K562 (cell line): Measurements from ENCODE around the gene SH3BGRL3. TPM values are rescaled to one million over a fixed set of nuclear protein-coding genes. Genes with fewer than 3 reads are reported as not detected.

Experiments used
- ATAC-seq: fragments of 200-7000 bp; cut with Tn5 transposase; 3 replicates; pipeline ENCODE4 v1.9.1; 2020; ENCODE audit warnings: moderate library complexity
- BruUV-seq: library from RNA; stranded (reverse); fragments of 400-500 nt; replicated peaks from 2 replicates; lab custom pipeline; 2021; lab: Mats Ljungman, UMichigan
- CTCF ChIA-PET: fragments of 300-600 bp; formaldehyde crosslinking; extraction: SDS; loops from one replicate; lab custom pipeline; 2021; ENCODE audit warnings: low intra/inter-chr PET ratio; lab: Yijun Ruan, JAX
- POLR2A ChIA-PET: fragments of 300-600, 350-650 bp; sonication (Branson Sonifier 250); formaldehyde crosslinking; extraction: SDS; loops from one replicate; lab custom pipeline; 2021; ENCODE audit warnings: antibody characterized with exemption, inconsistent platforms; lab: Yijun Ruan, JAX
- DNase-seq, 4 experiments: peaks; one replicate each; pipeline versions ENCODE4 v3.0.0 to v3.0.0-alpha.2; 2011 to 2018; ENCODE audit warnings: low spot score in 3 of 4, mixed read lengths in 3 of 4; ENCODE audit errors: extremely low read depth in 1 of 4
- FAIRE-seq: peaks from 2 replicates; lab custom pipeline; 2011; peaks lifted over from hg19 to GRCh38; lab: Jason Lieb, UNC
- H2AFZ ChIP-seq: 2 replicates; pipeline ENCODE4 v1.6.0; 2011; ENCODE audit warnings: low read depth, low read length, control low read depth, inconsistent platforms
- H3K27ac ChIP-seq: fragments of 200-600 bp; 3 replicates; pipeline ENCODE4 v1.8.0; 2011; ENCODE audit warnings: low read depth, mild to moderate bottlenecking, control low read depth, inconsistent platforms, low read length, moderate library complexity, mixed read lengths; ENCODE audit errors: extremely low read depth
- H3K27me3 ChIP-seq, 2 experiments: fragments of 300-600 bp in 1 of 2; 2 replicates in 1 of 2; 3 replicates in 1 of 2; pipeline versions ENCODE4 v1.6.0 to v1.8.0; 2011; ENCODE audit warnings: inconsistent platforms in 2 of 2, low read length in 2 of 2, mild to moderate bottlenecking in 1 of 2, mixed read lengths in 1 of 2, moderate library complexity in 1 of 2; ENCODE audit not compliant: control insufficient read depth in 2 of 2, insufficient read depth in 2 of 2
- H3K36me3 ChIP-seq: fragments of 300-600 bp; 3 replicates; pipeline ENCODE4 v1.8.0; 2011; ENCODE audit warnings: mild to moderate bottlenecking, low read length, inconsistent platforms; ENCODE audit not compliant: control insufficient read depth, insufficient read depth
- H3K4me1 ChIP-seq, 2 experiments: fragments of 200-600 bp in 1 of 2; replicated peaks in 1 of 2; 2 replicates in 1 of 2; 3 replicates in 1 of 2; pipeline versions ENCODE4 v1.5.1 to v1.8.0; 2011; ENCODE audit warnings: inconsistent platforms in 2 of 2, low read length in 2 of 2, mild to moderate bottlenecking in 1 of 2, mixed read lengths in 1 of 2, moderate library complexity in 1 of 2; ENCODE audit not compliant: control insufficient read depth in 2 of 2, insufficient read depth in 2 of 2
- H3K4me2 ChIP-seq: 2 replicates; pipeline ENCODE4 v1.6.1; 2011; ENCODE audit warnings: low read length, control low read depth, inconsistent platforms, mixed read lengths; ENCODE audit not compliant: insufficient read depth
- H3K4me3 ChIP-seq: fragments of 200-600 bp; sonication (generic), shearing (Covaris generic); 2 replicates; pipeline ENCODE4 v1.5.1; 2016; ENCODE audit warnings: control low read depth, inconsistent platforms
- H3K79me2 ChIP-seq: fragments of 200-600 bp; 3 replicates; pipeline ENCODE4 v1.8.0; 2011; ENCODE audit warnings: low read length, inconsistent platforms; ENCODE audit not compliant: control insufficient read depth, insufficient read depth
- H3K9ac ChIP-seq, 2 experiments: 2 replicates each; pipeline versions ENCODE4 v1.6.0 to v1.6.1; 2011; ENCODE audit warnings: low read depth in 2 of 2, low read length in 2 of 2, control low read depth in 1 of 2, inconsistent platforms in 1 of 2, mild to moderate bottlenecking in 1 of 2, mixed read lengths in 1 of 2; ENCODE audit not compliant: insufficient read depth in 1 of 2
- H3K9me1 ChIP-seq: one replicate; pipeline ENCODE4 v1.6.0; 2011; ENCODE audit warnings: inconsistent platforms, mild to moderate bottlenecking, low read length, moderate library complexity; ENCODE audit not compliant: control insufficient read depth, insufficient read depth
- H3K9me3 ChIP-seq: replicated peaks from 2 replicates; pipeline ENCODE4 v1.5.1; 2011; ENCODE audit warnings: low read depth, low read length, inconsistent platforms; ENCODE audit not compliant: control insufficient read depth, insufficient read depth
- H4K20me1 ChIP-seq: replicated peaks from 2 replicates; pipeline ENCODE4 v1.6.1; 2011; ENCODE audit warnings: low read length, inconsistent platforms, mixed read lengths; ENCODE audit not compliant: control insufficient read depth, insufficient read depth
- ARNT ChIP-seq, 2 experiments: fragments of 450-650 bp; IDR thresholded peaks; 2 replicates each; pipeline ENCODE4 v1.6.1; 2016; ENCODE audit warnings: mild to moderate bottlenecking in 1 of 2
- CHD2 ChIP-seq: IDR thresholded peaks from 2 replicates; pipeline ENCODE4 v1.6.1; 2011; ENCODE audit warnings: low read depth, low read length
- DNMT1 ChIP-seq: fragments of 450-650 bp; IDR thresholded peaks from 2 replicates; pipeline ENCODE4 v1.6.1; 2016; ENCODE audit warnings: antibody characterized with exemption, mild to moderate bottlenecking
- EZH2 ChIP-seq: IDR thresholded peaks from 2 replicates; pipeline ENCODE4 v1.6.1; 2012; ENCODE audit warnings: low read depth, mild to moderate bottlenecking, inconsistent platforms, low read length, borderline replicate concordance
- FIP1L1 ChIP-seq: fragments of 200-400 bp; formaldehyde crosslinking; IDR thresholded peaks from 2 replicates; pipeline ENCODE4 v1.6.1; 2018; ENCODE audit warnings: mild to moderate bottlenecking, low read depth, low read length; ENCODE audit not compliant: poor library complexity, severe bottlenecking
- FOXP4 ChIP-seq: sonication (generic); formaldehyde crosslinking; IDR thresholded peaks from 2 replicates; pipeline ENCODE4 v1.8.0; 2022; ENCODE audit warnings: mild to moderate bottlenecking, missing genetic modification reagents, borderline replicate concordance
- KLF10 ChIP-seq: fragments of 250-450 bp; sonication (Bioruptor Pico); IDR thresholded peaks from 2 replicates; pipeline ENCODE4 v1.6.1; 2021; ENCODE audit warnings: matching md5 sums
- NRF1 ChIP-seq, 2 experiments: fragments of 450-650 bp; IDR thresholded peaks in 1 of 2; conservative IDR thresholded peaks in 1 of 2; 2 replicates each; pipeline ENCODE4 v1.6.1; 2014; ENCODE audit warnings: mild to moderate bottlenecking in 2 of 2
- RBM22 ChIP-seq: fragments of 200-400 bp; formaldehyde crosslinking; IDR thresholded peaks from 2 replicates; pipeline ENCODE4 v1.6.1; 2018; ENCODE audit warnings: low read length, low read depth; ENCODE audit not compliant: poor library complexity, severe bottlenecking
- ZFPM2 ChIP-seq: fragments of 250-450 bp; sonication (Bioruptor Pico); IDR thresholded peaks from 2 replicates; pipeline ENCODE4 v1.5.1; 2022; ENCODE audit warnings: mild to moderate bottlenecking
- ZNF75A ChIP-seq: fragments of 450-650 bp; formaldehyde crosslinking; IDR thresholded peaks from 2 replicates; pipeline ENCODE4 v1.4.0; 2020; ENCODE audit warnings: mild to moderate bottlenecking
- WGBS: fragments of 100-300 bp; shearing (Covaris generic); methylation state at CpG from one replicate; pipeline ENCODE4 v1.1.6; 2016; ENCODE audit warnings: low coverage, mixed read lengths; ENCODE audit not compliant: insufficient coverage; ENCODE audit errors: missing lambda C conversion rate; 5-methylcytosine and 5-hydroxymethylcytosine counted together
- in situ Hi-C: fragments of 300-500 bp; cut with MboI; formaldehyde crosslinking; loops from 4 replicates; pipeline ENCODE4 v1.15.0; 2018; ENCODE audit warnings: inconsistent platforms, mixed read lengths
- intact Hi-C: fragments of 100-400 bp; cut with micrococcal nuclease; formaldehyde crosslinking; loops from 2 replicates; pipeline ENCODE4 v1.14.2; 2022
- polyA plus RNA-seq, 8 experiments: library from polyadenylated mRNA; depleted of rRNA in 4 of 8; stranded (reverse) in 5 of 8; unstranded in 3 of 8; fragments of >200 nt; fragmentation: Nextera tagmentation in 2 of 8; fragmentation: Illumina TruSeq in 1 of 8; extraction: Ambion mirVana in 2 of 8; extraction: Trizol in 1 of 8; gene quantifications; 2 replicates each; pipeline versions ENCODE4 v1.2.1 to v1.2.3, GENCODE V29; 2011 to 2014; ENCODE audit warnings: inconsistent platforms in 1 of 8, missing spikeins in 1 of 8
- total RNA-seq, 7 experiments: library from RNA; depleted of rRNA in 6 of 7; stranded (reverse); fragments of >200 nt in 6 of 7; fragmentation: Illumina TruSeq in 2 of 7; extraction: Trizol in 2 of 7; gene quantifications; 2 replicates each; pipeline versions ENCODE4 v1.2.1 to v1.2.3, GENCODE V29; 2011 to 2021; ENCODE audit warnings: low replicate concordance in 1 of 7

SH3BGRL3 gene
- total and polyA plus RNA-seq, 9 of the 15 experiments (the other 6 are each of a cell fraction or from before 2014, with no cell fraction given): 30.3 to 140 (median 54.2) TPM

GRCh38 chr1:26277261-26277661, 2.6 kb upstream of the SH3BGRL3 start:
- intact Hi-C loops: no loop called here
- BruUV-seq: no TSS peak
- CTCF ChIA-PET: interaction anchor here (0.6 to 3.2 kb wide), 4 partner anchors 44 to 683 kb away, joined by 3 to 31 read pairs (median 11); partner anchors contain the start of gene KDF1
- H3K79me2 ChIP-seq: peaks cover 24% of the 10 kb centered on the region; the same call in 2 of the 3 replicates
- in situ Hi-C loops: loop anchor here (5.0 kb wide), 1 partner anchor 115 kb away; no protein-coding TSS in a partner anchor
- peaks cover 82% of the 10 kb centered on the region for H3K36me3 ChIP-seq
- H3K4me1 ChIP-seq: peaks cover 57 to 69% of the 10 kb centered on the region in 2 experiments
- H2AFZ ChIP-seq: no peak overlapping the region
- H3K27ac ChIP-seq: peak overlapping the region; percentile 81
- DNase-seq (no peak), ATAC-seq (no peak), FAIRE-seq (no peak)
- no peaks in the 10 kb centered on the region for H3K27me3 ChIP-seq
- peaks cover 4% of the 10 kb centered on the region; the same call in 1 of the 2 replicates for H4K20me1 ChIP-seq
- no peaks in the 10 kb centered on the region for H3K9me3 ChIP-seq
- 79% methylated on average over 3 of the region's 3 CpGs for whole genome bisulfite sequencing
- H3K9ac ChIP-seq: peak overlapping the region in 1 of 2 experiments; percentile 60; a peak in 1 of 4 replicates
- H3K9me1 ChIP-seq: peaks cover 5% of the 10 kb centered on the region
- POLR2A ChIA-PET: interaction anchor here (0.8 to 3.6 kb wide), 9 partner anchors 8 to 248 kb away, joined by 3 to 10 read pairs (median 4); partner anchors contain the start of genes CD52 and CEP85
- no peak overlapping the region for H3K4me3 ChIP-seq
- H3K4me2 ChIP-seq: no peak overlapping the region
- no peak for TF ChIP-seq ZFPM2 (CRISPR knock-in tag)
- no peak for TF ChIP-seq KLF10
- no peak for TF ChIP-seq FIP1L1
- TF ChIP-seq CHD2: no peak
- no peak for TF ChIP-seq RBM22
- TF ChIP-seq FOXP4 (CRISPR knock-in tag): no peak
- no peak for TF ChIP-seq ARNT (IDR thresholded peaks at IDR 0.05)
- TF ChIP-seq NRF1 (conservative IDR thresholded peaks at IDR 0.05 in 1 of 2, IDR thresholded peaks at IDR 0.05 in 1 of 2): no peak
- TF ChIP-seq DNMT1: no peak
- no peak for TF ChIP-seq EZH2
- TF ChIP-seq ZNF75A (CRISPR knock-in tag): no peak
